ENCODE measurements around the gene NDUFA8.

NDUFA8 gene

DNA sequence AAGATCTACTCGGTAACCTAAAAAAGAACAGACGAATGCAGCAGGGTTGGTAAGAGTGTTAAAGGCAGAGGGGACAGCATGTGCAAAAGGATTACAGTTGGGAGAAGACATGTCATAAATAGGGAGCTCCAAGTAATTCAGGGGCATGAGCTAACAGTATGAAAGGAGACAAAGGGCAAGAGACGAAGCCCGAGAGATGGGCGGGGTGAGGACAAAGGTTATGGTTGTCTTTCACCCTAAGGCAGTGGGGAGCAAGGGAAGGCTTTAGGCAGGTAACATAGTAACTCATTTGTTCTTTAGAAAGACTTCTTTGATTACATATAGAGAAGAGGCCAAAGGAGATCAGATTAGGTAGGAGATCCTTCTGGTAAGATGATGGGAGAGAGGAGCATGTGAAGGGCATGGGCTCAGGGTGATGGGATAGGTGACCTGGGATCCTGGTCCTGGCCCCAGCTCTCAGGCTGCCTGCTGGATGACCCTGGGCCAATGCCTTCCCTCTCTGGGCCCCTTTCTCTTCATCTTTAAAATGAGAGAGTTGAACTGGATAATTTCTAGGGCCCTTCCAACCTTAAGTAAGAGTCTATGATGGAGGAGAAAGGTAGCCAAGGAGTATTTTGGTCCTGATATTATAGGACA lies 19.6 kb upstream of the NDUFA8 start:
- no peak for DNase-seq (ENCODE audit: low read depth)
- H3K4me3 ChIP-seq (ENCODE audit: control insufficient read depth, low read depth, low read length) = no peak overlapping the region
- TF ChIP-seq, protein P1, sequence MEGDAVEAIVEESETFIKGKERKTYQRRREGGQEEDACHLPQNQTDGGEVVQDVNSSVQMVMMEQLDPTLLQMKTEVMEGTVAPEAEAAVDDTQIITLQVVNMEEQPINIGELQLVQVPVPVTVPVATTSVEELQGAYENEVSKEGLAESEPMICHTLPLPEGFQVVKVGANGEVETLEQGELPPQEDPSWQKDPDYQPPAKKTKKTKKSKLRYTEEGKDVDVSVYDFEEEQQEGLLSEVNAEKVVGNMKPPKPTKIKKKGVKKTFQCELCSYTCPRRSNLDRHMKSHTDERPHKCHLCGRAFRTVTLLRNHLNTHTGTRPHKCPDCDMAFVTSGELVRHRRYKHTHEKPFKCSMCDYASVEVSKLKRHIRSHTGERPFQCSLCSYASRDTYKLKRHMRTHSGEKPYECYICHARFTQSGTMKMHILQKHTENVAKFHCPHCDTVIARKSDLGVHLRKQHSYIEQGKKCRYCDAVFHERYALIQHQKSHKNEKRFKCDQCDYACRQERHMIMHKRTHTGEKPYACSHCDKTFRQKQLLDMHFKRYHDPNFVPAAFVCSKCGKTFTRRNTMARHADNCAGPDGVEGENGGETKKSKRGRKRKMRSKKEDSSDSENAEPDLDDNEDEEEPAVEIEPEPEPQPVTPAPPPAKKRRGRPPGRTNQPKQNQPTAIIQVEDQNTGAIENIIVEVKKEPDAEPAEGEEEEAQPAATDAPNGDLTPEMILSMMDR (IDR thresholded peaks at IDR 0.05; ENCODE audit: control insufficient read depth, insufficient read depth, low read depth, low read length, missing control alignments) = no peak

DNA sequence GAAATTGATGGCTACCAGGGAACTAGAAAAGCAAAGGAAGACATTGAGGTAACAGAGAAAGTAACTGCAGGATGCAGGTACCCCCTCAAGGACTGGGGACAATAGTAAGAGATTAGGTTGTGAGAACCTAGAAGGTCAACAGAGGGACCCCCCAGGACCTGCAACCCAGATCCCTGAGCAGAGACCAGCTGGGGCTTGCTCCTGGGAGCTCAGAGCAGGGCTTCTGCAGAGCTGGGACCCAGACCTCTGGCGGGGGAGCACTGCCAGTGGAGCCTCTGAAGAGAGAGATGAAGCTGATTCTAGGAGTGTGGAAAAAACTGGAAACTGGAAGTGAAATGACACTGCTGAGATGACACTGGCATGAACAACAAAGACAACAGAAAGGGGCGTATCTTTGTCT lies 17.3 kb upstream of the NDUFA8 start:
- no peak for DNase-seq (ENCODE audit: low read depth)
- no peak overlapping the region for H3K4me3 ChIP-seq (ENCODE audit: control insufficient read depth, low read depth, low read length)
- TF ChIP-seq, protein P1 (IDR thresholded peaks at IDR 0.05; ENCODE audit: control insufficient read depth, insufficient read depth, low read depth, low read length, missing control alignments) = no peak

DNA sequence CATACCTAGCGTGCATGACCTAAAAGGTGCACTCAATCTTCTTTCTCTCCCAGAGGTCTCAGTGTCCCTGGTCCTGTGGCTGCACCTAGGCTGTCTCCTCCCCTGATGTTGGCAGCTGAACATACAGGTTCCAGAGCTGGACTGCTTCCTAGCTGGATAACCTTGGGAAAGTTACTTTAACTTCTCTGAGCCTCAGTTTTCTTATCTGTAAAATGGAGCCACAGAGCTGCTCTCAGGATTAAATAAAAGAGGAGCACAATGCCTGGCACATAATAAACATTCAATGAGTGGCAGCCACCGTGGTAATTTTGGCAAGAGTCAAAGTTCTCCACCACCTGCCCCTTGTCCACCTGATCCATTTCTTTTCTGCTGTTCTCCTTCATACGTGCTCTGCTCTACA lies 14.1 kb upstream of the NDUFA8 start:
- no peak overlapping the region for H3K4me3 ChIP-seq (ENCODE audit: control insufficient read depth, low read depth, low read length)
- DNase-seq (ENCODE audit: low read depth) = no peak
- TF ChIP-seq, protein P1 (IDR thresholded peaks at IDR 0.05; ENCODE audit: control insufficient read depth, insufficient read depth, low read depth, low read length, missing control alignments) = no peak

DNA sequence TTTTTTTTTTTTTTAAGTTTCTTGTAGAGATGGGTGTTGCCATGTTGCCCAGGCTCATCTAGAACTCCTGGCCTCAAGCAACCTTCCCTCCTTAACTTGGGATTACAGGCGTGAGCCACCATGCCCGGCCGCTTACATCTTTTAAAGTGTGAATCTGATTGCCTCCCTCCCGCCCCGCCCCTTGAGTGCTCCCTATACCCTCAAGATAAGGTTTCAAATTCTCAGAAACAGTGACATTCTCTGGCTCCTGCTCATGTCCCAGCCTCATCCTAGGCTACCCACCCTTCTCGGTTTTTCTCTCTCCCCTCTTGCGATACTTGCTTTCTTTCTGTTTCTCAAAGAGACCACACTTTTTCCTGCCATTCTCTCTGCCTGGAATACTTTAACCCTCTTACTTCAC lies 12.6 kb upstream of the NDUFA8 start:
- H3K4me3 ChIP-seq (ENCODE audit: control insufficient read depth, low read depth, low read length) = no peak overlapping the region
- DNase-seq (ENCODE audit: low read depth) = no peak
- TF ChIP-seq, protein P1 (IDR thresholded peaks at IDR 0.05; ENCODE audit: control insufficient read depth, insufficient read depth, low read depth, low read length, missing control alignments) = no peak

DNA sequence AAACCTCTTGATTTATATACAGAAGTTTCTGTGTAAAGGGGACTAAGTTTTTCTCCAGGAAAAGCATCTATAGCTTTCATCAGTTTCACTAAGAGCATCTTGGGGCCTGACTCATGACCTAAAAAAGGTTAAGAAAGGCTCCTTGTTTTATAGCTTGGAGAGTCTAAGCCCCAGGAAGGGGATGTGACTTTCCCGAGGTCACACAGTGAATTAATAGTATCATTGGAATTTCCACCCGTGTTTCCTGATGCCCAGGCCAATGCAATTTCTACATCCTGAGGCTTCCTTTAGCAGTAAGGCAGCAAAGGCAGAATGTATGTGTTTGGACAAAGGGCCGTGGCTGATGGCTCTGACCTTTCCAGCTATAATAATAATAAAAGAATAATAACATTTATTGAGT lies 8.8 kb upstream of the NDUFA8 start:
- no peak for DNase-seq (ENCODE audit: low read depth)
- H3K4me3 ChIP-seq (ENCODE audit: control insufficient read depth, low read depth, low read length) = no peak overlapping the region
- TF ChIP-seq, protein P1 (IDR thresholded peaks at IDR 0.05; ENCODE audit: control insufficient read depth, insufficient read depth, low read depth, low read length, missing control alignments) = no peak

DNA sequence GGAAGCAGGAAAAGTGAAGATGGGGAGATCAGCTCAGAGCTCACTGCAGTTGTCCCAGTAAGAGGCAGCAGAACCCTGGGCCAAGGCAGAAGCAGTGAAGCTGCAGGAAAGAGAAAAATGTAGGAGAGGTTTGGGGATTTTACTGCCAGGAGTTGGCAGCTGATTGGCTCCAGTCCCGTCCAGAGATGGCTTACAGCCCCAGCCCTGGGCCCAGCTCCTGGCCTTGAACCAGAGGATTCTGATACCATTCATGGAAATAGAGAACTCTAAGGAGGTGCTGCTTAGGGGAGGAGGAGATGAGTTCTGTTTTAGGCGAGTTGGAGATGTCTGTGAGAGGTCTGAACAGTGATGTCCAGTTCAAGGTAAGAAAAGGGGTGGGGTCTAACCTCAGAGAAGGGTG lies 4.7 kb upstream of the NDUFA8 start:
- no peak for DNase-seq (ENCODE audit: low read depth)
- TF ChIP-seq, protein P1 (IDR thresholded peaks at IDR 0.05; ENCODE audit: control insufficient read depth, insufficient read depth, low read depth, low read length, missing control alignments) = no peak
- H3K4me3 ChIP-seq (ENCODE audit: control insufficient read depth, low read depth, low read length) = no peak overlapping the region

DNA sequence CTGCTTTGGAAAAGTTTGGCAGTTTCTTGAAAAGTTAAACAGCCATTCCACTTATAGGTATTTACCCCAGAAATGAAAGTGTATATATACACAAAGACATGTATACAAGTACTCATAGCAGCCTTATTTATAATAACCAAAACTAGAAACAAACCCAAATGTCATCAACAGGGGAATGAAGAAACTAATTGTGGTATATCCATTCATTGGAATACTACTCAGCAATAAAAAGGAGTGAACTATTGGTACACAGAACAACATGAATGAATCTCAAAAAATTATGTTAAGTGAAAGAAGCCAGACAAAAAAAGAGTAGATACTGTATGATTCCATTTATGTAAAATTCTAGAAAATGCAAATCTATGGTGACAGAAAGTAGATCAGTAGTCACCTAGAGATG lies 2.8 kb upstream of the NDUFA8 start:
- no peak for DNase-seq (ENCODE audit: low read depth)
- H3K4me3 ChIP-seq (ENCODE audit: control insufficient read depth, low read depth, low read length) = no peak overlapping the region
- TF ChIP-seq, protein P1 (IDR thresholded peaks at IDR 0.05; ENCODE audit: control insufficient read depth, insufficient read depth, low read depth, low read length, missing control alignments) = no peak

Data from AG09309 (cell line).